GM18502 (cell line): ENCODE measurements around the gene PTDSS2.

Source experiments
- ATAC-seq: cut with Tn5 transposase; IDR thresholded peaks from one replicate; pipeline ENCODE4 v1.9.1; 2021; ENCODE audit warnings: mild to moderate bottlenecking; ENCODE audit not compliant: unreplicated experiment, poor library complexity

PTDSS2 gene

DNA sequence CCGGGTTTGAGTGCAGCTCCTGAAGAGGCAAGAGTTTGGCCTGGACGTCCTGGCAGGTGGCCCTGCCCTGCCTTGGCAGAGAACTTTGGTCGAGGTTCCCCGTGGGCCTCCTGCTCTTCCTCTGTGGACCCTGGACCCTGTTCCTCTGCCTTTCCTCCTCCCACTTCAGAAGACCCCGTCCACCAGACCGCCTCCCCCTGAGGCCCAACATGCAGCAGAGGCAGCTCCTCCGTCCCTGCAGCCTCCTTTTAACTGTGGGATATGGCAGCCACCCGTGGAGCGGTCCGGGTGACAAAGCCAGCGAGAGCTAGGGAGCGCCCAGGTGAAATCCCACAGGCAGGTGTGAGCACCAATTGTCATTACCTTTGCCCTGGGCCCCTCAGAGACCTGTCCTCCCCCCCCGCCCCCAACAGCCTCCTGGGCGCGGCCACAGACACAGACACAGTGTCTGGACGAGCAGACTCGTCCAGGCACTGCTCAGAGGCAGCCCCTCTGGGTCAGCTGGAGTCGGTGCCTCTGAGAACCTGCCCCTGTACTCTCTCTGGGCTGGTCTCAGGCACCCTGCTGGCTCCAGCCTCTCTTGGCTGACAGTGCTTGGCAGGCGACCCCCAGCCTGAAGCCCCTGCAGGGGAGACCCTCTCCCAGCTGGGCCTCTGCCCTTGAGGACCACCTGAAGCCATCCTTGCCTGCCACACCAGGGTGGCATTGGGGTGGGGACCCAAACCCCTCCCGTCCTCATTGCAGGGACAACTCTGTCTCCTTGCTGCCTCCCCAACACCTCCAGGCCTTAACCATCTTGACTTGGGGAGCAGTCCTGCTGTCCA is 4.1 kb upstream of the PTDSS2 start:
- no peak for ATAC-seq

GRCh38 chr11:446891-447290 is 3.2 kb upstream of the PTDSS2 start:
- no peak for ATAC-seq

DNA sequence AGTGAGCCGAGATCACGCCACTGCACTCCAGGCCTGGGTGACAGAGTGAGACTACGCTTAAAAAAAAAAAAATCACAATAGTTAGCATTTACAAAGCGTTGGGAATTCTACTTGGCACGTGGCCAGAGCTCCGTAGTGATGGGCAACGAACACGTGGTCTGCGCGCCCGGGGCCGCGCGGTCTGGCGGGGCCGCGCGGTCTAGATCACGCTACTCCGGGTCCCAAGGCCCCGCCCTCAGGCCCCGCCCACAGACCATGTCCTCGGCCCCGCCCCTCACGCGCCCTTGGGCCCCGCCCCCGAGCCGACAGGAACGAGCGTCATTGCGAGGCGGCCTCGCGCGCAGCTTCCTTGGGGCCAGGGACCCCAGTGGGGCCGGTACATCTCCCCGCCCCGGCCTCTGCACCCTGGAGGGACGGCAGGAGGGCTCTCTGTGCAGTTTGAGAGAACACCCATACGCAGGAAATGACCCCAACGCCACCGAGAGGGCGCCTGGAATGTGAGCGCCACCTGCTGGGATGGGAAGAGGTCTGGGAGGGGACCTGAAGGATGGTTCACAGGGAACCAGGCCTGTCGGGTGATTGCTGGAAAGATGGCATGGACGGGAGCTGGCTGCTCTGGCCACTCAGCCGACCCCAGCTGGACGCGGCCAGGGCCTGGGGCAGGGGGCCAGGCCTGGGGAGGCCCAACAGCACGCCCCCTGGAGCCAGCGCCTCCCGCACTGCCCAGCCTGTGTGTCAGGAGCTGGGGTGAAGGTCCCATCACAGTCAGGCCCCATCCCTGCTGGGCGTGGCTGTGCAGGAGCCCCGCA is 2.0 kb upstream of the PTDSS2 start:
- peak; percentile 60 for ATAC-seq

DNA sequence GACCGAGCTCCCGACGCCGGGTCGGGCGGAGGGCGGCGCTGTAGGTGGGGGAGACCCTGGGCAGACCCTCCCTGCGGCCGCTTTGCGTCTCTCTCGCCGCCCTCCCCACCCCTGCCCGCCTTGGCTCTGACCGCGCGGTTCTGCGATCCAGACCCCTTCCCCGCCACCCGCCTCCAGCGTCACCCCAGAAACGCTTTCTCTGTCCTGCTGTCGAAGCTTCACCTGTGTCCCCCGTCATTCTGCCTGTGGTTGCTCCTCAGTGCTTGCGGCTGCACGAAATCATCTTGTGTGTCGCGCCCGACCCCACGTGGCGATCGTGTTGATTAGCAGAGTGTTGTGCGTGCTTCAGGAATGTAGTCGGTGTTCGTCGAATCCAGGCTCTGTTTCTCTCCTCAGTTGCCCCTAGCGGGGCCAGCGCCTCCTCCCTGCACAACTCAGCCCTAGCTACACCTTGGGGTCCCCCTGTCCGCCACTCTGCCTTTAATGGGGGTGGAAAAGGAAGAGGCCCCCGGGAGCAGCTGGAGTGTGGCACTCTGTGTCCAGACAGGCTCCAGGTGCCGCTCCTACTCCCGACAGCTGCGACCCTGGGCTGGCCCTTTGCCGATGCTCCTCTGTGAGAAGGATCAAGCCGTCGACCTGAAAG is 851 bp downstream of the PTDSS2 start:
- ATAC-seq, result no peak

DNA sequence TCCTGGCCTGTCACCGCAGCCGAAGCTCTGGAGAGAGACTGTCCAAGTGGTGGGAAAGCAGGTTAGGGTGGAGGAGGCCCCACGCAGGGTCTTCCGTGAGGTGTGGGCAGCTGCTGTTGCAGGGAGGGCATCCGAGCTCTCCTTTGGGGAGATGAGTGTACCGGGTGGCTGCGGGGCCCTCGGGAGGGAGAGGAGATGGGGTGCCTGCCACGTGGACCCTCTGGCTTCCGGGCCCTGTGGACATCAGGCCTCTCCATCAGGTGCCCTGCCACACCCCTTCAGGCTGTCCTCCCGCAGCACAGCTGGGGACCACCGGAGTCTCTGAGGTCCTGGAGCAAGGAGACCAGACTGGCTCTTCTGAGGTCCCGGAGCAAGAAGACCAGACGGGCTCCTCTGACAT is 1.7 kb downstream of the PTDSS2 start:
- ATAC-seq, result no peak

DNA sequence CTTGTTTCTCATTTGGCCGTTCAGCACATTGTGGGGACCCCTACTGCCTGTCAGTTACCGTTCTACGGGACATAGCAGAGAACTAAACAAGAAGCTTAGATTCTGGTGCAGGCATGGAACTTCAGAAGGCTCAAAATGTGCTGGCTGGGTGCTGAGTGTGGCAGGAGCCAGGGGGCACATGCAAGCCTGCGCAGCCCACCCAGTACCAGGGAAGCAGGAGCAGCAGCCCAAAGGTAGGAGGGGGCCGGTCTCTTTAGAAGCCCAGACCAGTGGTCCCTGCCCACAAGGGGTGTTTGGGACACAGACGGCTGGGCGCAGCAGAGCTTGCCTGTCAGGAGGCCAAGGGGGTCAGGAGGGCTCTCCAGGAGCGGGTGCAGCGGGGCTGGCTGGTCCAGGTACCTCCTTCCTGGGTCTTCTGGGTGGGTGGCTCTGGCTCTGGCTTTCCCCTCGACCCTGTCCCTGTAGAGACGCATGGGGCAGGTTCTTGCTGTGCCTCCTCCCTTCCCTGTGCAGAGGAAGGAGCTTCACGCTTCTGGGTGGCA is 2.2 kb downstream of the PTDSS2 start:
- ATAC-seq, result no peak

DNA sequence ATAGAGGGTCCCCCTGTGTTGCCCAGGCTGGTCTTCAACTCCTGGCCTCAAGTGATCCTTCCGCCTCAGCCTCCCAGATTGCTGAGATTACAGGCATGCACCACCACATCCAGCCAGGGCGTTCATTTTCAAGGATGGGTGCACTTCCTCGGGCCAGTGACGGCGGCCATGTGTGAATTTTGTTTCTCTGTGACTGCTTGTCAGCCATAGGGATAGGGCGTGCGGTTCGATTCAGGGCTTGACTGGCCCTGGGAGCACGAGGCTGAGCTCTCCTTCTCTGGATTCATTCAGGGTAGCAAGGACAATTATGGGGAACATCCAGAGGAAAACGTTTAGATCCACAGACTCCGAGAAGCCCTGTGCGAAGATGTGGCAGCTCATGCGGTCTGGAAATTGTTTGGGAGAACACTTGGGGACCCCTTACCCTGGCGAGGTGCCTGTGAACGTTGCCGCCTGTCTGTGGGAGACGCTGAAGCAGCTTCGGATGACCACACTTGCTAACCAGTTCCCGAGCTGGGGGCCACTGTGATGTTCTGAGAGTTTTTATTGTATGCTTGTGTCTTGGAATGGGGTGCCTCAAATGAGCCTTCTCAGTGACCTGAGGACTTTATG is 2.9 kb downstream of the PTDSS2 start:
- ATAC-seq, result no peak

GRCh38 chr11:453564-453963 is 3.5 kb downstream of the PTDSS2 start:
- ATAC-seq, result no peak

- ATAC-seq, result no peak
Measured at GRCh38 chr11:454043-454442, 4.0 kb downstream of the PTDSS2 start.

DNA sequence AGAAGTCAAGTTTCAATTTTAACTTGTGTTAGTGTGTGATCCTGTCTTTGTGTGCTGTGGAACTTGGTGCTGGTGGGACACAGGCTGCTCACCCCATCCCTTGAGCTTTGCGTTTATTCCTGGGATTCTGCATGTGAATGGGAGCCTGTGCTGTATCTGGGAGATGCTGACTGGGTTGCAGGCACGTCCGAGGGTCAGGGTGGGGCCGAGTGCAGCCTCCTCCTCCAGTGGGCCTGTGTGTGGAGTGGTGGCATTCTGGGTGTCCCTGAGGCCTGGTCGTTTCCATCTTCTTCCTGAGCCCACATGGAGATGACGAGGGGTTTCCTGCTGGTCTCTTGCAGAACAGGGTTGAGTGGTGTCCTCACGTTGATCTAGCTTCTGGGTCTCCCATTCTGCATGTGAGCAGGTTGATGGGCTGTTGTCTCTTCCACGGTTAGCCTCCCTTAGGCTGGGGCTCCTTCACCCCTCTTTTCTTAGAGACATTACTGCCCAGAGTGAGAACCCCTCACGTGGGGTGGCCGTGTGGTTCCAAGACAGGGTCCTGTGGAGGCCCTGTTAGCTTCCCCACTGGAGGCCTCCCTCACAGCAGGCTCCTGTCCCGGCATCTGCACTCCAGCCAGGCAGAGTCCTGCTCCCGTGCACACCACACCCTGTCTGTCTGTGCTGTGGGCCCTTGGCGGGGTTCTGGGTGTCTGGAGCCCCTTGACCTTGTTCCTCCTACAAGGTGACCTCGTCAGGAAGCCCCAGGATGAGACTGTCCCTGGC is 4.9 kb downstream of the PTDSS2 start:
- ATAC-seq, result no peak

- ATAC-seq, result no peak
Measured at GRCh38 chr11:455566-456147, 5.6 kb downstream of the PTDSS2 start.

DNA sequence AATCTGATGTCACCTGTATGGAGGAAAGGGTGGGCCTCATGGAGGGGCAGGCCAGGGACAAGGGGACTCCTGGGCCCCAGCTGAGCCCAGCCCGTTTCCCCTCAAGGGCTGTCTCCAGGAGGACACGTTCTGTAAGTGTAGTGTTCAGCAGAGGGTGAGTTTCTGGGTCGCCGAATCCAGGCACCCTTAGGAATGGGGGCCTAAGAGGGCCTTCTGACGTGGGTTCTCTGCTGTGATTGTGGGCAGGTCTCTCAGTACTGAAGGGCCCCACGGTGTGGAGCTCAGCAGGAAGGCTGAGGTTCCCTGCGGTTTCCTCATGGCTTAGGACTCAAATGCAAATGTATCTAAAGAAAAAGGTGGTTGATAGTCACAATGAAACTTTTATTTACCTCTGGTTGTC is 6.5 kb downstream of the PTDSS2 start:
- ATAC-seq, result peak; percentile 68

DNA sequence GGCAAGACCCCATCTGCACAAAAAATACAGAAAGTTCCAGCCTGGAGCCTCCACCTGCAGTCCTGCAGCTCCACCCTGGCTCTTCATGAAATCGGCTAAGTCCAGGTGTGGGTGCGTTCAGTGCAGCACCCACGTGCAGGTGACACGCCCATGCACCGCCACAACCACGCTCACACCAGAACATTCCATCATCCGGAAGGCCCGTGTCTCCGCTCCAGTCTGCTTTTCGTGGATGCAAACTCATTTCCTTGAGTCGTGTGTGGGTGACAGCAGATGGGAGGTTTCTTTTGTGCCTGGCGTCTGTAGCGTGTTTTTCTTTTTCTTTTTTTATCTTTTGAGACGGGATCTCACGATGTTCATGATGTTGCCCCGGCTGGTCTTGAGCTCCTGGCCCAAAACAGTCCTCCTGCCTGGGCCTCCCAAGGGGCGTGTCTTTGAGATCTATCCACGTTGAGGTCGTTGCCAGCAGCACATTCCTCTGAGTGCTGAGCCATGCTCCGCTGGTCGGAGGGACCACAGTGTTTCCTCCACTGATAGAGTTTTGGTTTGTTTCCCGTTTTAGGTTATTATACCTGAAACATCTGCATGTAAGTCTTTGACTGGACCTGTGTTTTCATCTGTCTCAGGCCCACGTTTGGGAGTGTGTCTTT is 7.2 kb downstream of the PTDSS2 start:
- ATAC-seq, result no peak

DNA sequence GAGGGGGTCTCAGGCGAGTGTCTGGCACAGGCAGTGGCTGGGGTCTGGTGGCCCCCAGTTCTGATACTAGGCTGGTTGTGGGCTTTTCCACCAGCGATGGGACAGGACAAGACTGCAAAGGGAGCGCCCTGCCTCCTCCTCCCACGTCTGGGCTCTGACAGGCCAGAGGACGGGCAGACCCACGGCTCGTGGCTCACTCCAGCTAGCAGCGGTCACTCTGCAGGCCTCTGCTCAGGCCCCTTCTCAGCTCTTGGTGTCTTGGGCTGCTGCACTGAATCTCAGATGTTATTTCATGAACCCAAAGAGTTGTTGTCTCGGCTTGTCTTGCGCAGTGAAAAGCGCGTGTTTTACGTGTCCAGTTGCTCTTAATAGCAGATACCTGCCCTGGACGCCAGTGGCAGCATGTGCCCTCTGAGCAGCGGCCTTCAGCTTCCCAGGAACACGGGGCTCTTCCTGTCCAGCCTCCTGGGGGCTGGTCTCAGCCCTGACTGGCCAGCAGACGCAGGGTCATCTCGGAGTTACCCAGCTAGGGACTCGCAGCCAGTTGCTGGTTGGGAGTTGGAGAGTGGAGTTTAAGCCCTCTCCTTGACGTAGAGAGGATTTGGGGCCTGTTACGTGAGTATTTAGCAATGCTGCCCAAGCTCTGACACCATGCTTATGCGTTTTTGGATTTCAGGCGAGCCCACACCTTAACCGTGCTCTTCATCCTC is 9.6 kb downstream of the PTDSS2 start:
- no peak for ATAC-seq

- ATAC-seq, result no peak
Measured at GRCh38 chr11:460331-461199, 10.5 kb downstream of the PTDSS2 start.

GRCh38 chr11:461626-462025 is 11.5 kb downstream of the PTDSS2 start:
- no peak for ATAC-seq

DNA sequence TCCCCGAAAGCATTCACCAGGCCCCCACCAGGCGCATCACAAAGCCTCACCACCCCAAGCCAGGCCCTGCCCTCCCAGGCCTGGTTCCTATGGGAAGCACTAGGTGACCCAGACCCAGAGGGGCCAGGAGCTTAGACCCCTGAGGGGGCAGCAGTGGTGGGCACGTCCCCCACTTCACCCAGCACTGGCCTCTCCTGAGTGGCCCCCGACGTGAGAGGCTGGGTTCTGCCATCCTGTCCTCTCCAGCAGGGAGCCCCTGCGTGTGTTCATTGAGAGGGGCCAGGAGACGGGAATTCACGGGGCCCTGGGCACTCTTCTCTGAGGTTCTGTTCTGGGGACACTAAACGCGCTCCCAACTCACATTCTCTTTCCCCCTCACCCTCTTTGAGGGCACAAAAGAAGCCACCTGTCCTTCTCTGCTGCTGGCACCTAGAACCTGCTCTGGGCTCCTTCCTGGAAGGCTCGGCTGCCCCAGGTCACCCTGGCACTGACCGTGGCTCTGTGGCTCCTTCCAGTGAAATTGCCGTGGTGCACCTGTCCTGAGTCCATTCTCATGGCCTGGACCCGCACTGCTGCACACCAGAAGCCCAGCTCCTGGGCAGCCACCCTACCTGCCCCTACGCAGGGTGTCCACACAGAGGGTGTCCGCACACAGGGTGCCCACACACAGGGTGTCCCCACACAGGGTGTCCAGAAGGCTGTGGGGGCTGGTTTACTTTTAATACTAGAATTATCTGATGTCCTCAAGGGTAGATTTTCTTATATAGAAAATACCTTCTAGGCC is 12.2 kb downstream of the PTDSS2 start:
- ATAC-seq, result no peak
